GM10248 (cell line): Measurements from ENCODE around the gene EHMT2.
"Not testable (repeated sequence)": the region's sequence is repeated elsewhere in the genome, so short reads cannot be mapped to it uniquely, and the experiment has no call there.

ENCODE experiments used
- CTCF ChIA-PET: fragments of 300-600 bp; sonication (Branson Sonifier 250); formaldehyde crosslinking; extraction: SDS; loops from one replicate; lab custom pipeline; 2021; ENCODE audit warnings: antibody characterized with exemption; lab: Yijun Ruan, JAX
- POLR2A ChIA-PET: fragments of 350-650 bp; sonication (Branson Sonifier 250); formaldehyde crosslinking; extraction: SDS; loops from one replicate; lab custom pipeline; 2020; ENCODE audit warnings: antibody characterized with exemption; lab: Yijun Ruan, JAX
- DNase-seq: peaks from one replicate; pipeline ENCODE4 v3.0.0; 2012; ENCODE audit errors: extremely low spot score
- CTCF ChIP-seq: IDR thresholded peaks from 2 replicates; pipeline ENCODE4 v1.5.1; 2012; ENCODE audit warnings: mild to moderate bottlenecking, low read depth; ENCODE audit errors: extremely low read depth, missing control alignments, control extremely low read depth

EHMT2 gene

GRCh38 chr6:31870385-31870921 is 27.0 kb downstream of the EHMT2 start:
- CTCF ChIA-PET = interaction anchor here (1.2 kb wide), 1 partner anchor 18 kb away, joined by 3 read pairs; no protein-coding TSS in a partner anchor
- DNase-seq = no peak
- peak; percentile 22 for TF ChIP-seq CTCF
- POLR2A ChIA-PET = no interaction called here

GRCh38 chr6:31869343-31869742 is 28.2 kb downstream of the EHMT2 start:
- CTCF ChIA-PET = no interaction called here

GRCh38 chr6:31868658-31868971 is 28.9 kb downstream of the EHMT2 start:
- POLR2A ChIA-PET, DNase-seq: not testable (repeated sequence)
- CTCF ChIA-PET = interaction anchor here (1.0 to 2.4 kb wide), 2 partner anchors 20 to 139 kb away, joined by 3 to 7 read pairs; no protein-coding TSS in a partner anchor

More at GRCh38 chr6:31869343-31869742, 28.2 kb downstream of the EHMT2 start:
- TF ChIP-seq CTCF = no peak
- POLR2A ChIA-PET = no interaction called here
- no peak for DNase-seq

GRCh38 chr6:31865205-31866118 is 32.0 kb downstream of the EHMT2 start:
- CTCF ChIA-PET = interaction anchor here (1.0 to 2.7 kb wide), 5 partner anchors 7 to 96 kb away, joined by 3 to 11 read pairs (median 4); no protein-coding TSS in a partner anchor
- DNase-seq = no peak
- no peak for TF ChIP-seq CTCF
- POLR2A ChIA-PET = no interaction called here

- TF ChIP-seq CTCF = no peak
- no peak for DNase-seq
- POLR2A ChIA-PET = no interaction called here
- CTCF ChIA-PET = interaction anchor here (0.9 to 2.7 kb wide), 6 partner anchors 8 to 95 kb away, joined by 3 to 11 read pairs (median 4); no protein-coding TSS in a partner anchor
These were observed 32.7 kb downstream of the EHMT2 start for GRCh38 chr6:31864818-31865204.

- DNase-seq = not testable (repeated sequence)
- CTCF ChIA-PET = interaction anchor here (0.8 to 2.7 kb wide), 11 partner anchors 9 to 179 kb away, joined by 3 to 11 read pairs (median 3); partner anchors contain the start of gene LSM2
- POLR2A ChIA-PET = interaction anchor here (0.6 to 1.9 kb wide), 2 partner anchors 28 to 34 kb away, joined by 3 to 30 read pairs; no protein-coding TSS in a partner anchor
These were observed 33.4 kb downstream of the EHMT2 start for GRCh38 chr6:31864123-31864562.

GRCh38 chr6:31862344-31863235 is 34.9 kb downstream of the EHMT2 start, which contains the start of gene NEU1:
NEU1 (minus strand) TSS chr6:31862821; CDS start chr6:31862776, 45 bp downstream.
- CTCF ChIA-PET = interaction anchor here (0.9 to 1.5 kb wide), 10 partner anchors 10 to 211 kb away, joined by 3 to 6 read pairs (median 4); partner anchors contain the start of genes BAG6, LSM2 and LY6G5C
- TF ChIP-seq CTCF = no peak
- peak; percentile 100 for DNase-seq
- POLR2A ChIA-PET = interaction anchor here (0.6 to 1.9 kb wide), 23 partner anchors 10 to 1195 kb away, joined by 3 to 30 read pairs (median 4); partner anchors contain the start of genes ATP6V1G2, DDX39B, EHMT2 and HSPA1B
